Mesothelial cell of epicardium (in vitro differentiated cells): ENCODE results near the gene ABCF2. TPM values are rescaled to one million over a fixed set of nuclear protein-coding genes. Genes with fewer than 3 reads are reported as not detected.

Experiments
- DNase-seq, 2 experiments: peaks; one replicate each; pipeline ENCODE4 v3.0.0; 2021; ENCODE audit warnings: low spot score in 2 of 2; ENCODE audit not compliant: unreplicated experiment in 2 of 2
- H3K27ac Mint-ChIP-seq: 2 replicates; pipeline ENCODE4 v1.8.0; 2021; ENCODE audit warnings: mixed read lengths
- H3K27me3 Mint-ChIP-seq: 2 replicates; pipeline ENCODE4 v1.8.0; 2021; ENCODE audit warnings: low read depth, mixed read lengths
- H3K36me3 Mint-ChIP-seq: 2 replicates; pipeline ENCODE4 v1.8.0; 2021; ENCODE audit warnings: mixed read lengths
- H3K4me1 Mint-ChIP-seq: 2 replicates; pipeline ENCODE4 v1.8.0; 2021; ENCODE audit warnings: mixed read lengths
- H3K4me3 Mint-ChIP-seq: 2 replicates; pipeline ENCODE4 v1.8.0; 2021; ENCODE audit warnings: mild to moderate bottlenecking, moderate library complexity, mixed read lengths
- H3K9me3 Mint-ChIP-seq: 2 replicates; pipeline ENCODE4 v1.8.0; 2021; ENCODE audit warnings: mixed read lengths
- CTCF ChIP-seq: fragments of 200-600 bp; sonication (generic); IDR thresholded peaks from one replicate; pipeline ENCODE4 v1.5.0; 2021; ENCODE audit warnings: antibody characterized with exemption; ENCODE audit not compliant: unreplicated experiment
- total RNA-seq: library from RNA; stranded (reverse); gene quantifications from 3 replicates; pipeline ENCODE4 v1.2.1, GENCODE V29; 2021

ABCF2 gene
- total RNA-seq, 1 donor from 2014 or later: 46.2 TPM

- no peaks in the 10 kb centered on the region for H3K36me3 Mint-ChIP-seq
- no peak overlapping the region for H3K27ac Mint-ChIP-seq
- peaks cover 49% of the 10 kb centered on the region for H3K27me3 Mint-ChIP-seq
- no peak for TF ChIP-seq CTCF
- no peak overlapping the region for H3K4me3 Mint-ChIP-seq
- no peak for DNase-seq
- H3K4me1 Mint-ChIP-seq: peaks cover 9% of the 10 kb centered on the region
- no peaks in the 10 kb centered on the region for H3K9me3 Mint-ChIP-seq
Observed at GRCh38 chr7:151206914-151207313, 20.1 kb downstream of the ABCF2 start.

DNA sequence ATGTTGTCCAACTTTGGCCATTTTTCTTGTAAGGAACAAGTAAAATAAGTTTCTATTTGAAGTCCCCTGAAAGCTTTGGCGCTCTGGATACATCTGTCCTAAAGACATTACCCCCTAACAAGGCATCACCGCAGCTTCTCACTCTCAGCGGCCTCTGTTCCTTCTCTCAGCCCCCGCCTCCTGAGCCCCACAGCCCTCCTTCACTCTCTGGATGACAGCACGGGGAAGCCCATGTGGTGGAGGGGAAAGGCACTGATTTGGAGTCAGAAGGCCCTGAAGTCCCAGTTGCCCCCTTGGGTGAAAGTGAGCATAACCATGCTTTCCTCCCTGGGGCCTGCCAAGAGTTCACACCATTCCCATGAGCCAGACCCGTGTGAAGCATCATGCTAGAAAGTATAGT is 21.3 kb downstream of the ABCF2 start:
- Mint-ChIP-seq H3K36me3 (no peaks in the 10 kb centered on the region), H3K27ac (no peak overlapping the region), H3K27me3 (peaks cover 56% of the 10 kb centered on the region), H3K4me1 (peaks cover 9% of the 10 kb centered on the region), H3K4me3 (no peak overlapping the region), H3K9me3 (no peaks in the 10 kb centered on the region)
- TF ChIP-seq CTCF: no peak
- no peak for DNase-seq

DNA sequence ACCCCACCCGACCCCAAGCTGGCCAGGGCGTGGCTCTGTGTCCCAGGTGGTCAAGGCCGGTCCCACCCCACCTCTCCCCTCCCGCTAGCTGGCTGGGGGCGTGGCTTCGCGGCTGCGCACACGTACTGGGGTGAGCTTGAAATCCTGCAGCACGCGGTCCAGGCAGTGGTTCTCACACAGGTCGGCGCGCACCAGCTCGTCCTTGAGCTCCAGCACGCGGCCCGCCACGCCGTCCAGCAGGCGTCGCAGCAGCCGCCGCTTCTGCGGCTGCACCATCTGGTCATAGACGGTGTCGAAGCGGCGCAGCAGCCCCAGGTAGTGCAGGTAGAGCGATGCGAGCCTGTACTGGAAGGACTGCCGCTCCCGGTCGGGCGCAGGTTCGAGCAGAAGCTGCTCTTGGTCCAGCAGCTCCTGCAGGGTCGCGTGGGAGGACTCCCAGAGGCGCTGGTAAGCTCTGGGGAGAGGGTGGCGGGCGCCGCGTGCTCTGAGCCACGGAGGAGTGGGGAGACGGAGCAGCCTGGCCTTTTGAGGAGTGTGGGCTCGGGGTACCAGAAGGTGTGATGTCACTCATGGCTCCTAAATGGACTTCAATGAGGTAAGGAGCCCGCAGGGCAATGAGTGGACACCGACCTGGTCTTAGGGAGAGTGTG is 22.5 kb downstream of the ABCF2 start:
- no peak for DNase-seq
- TF ChIP-seq CTCF: no peak
- Mint-ChIP-seq H3K4me3 (no peak overlapping the region), H3K27ac (no peak overlapping the region), H3K36me3 (no peaks in the 10 kb centered on the region), H3K27me3 (peaks cover 55% of the 10 kb centered on the region), H3K4me1 (peaks cover 9% of the 10 kb centered on the region), H3K9me3 (no peaks in the 10 kb centered on the region)

- no peak for TF ChIP-seq CTCF
- DNase-seq: no peak
- Mint-ChIP-seq H3K27me3 (peaks cover 51% of the 10 kb centered on the region), H3K36me3 (no peaks in the 10 kb centered on the region), H3K4me1 (peaks cover 9% of the 10 kb centered on the region), H3K9me3 (no peaks in the 10 kb centered on the region), H3K4me3 (no peak overlapping the region), H3K27ac (no peak overlapping the region)
Observed at GRCh38 chr7:151202836-151203235, 24.2 kb downstream of the ABCF2 start.

DNA sequence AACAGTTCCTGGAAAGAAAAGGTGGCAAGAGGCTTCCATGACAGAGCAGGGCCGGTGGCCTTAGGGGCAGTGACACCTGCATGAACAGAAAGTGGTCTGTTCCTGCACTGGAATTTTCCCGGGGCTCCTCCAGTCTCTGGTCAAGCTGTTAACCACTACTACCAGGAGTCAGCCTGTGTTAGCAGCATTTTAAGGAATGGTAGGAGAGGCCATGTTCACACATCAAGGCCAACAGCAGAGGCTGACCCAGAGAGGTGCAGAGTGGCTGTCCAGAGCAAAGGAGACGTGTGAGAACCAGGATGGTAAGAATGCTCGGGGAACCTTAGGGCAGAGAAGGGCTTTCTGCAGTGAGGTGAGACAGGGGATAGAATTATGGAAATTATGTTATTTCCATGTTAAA is 25.3 kb downstream of the ABCF2 start:
- peaks cover 50% of the 10 kb centered on the region for H3K27me3 Mint-ChIP-seq
- no peak overlapping the region for H3K27ac Mint-ChIP-seq
- no peak overlapping the region for H3K4me3 Mint-ChIP-seq
- H3K4me1 Mint-ChIP-seq: peaks cover 2% of the 10 kb centered on the region
- no peaks in the 10 kb centered on the region for H3K36me3 Mint-ChIP-seq
- DNase-seq: no peak
- no peak for TF ChIP-seq CTCF
- no peaks in the 10 kb centered on the region for H3K9me3 Mint-ChIP-seq

DNA sequence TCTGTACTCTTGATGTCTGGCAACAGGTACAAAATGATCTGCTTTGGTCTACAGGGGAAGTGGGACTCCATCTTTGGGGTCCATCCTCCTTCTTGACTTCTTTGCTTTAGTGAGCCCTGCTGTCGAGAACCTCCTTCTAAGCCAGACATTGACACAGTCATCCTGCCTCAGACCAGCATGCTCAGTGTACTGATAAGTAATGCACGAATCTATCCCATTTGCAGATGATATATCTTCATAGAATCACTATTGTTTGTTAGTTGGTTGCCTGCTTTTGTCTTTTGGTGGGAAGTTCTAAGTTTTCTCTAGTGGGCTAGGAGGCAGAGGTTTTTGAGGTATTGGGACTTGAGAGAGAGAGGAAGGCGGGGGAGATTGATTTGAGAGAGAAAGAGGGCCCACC is 25.7 kb downstream of the ABCF2 start:
- H3K36me3 Mint-ChIP-seq: no peaks in the 10 kb centered on the region
- no peak overlapping the region for H3K4me3 Mint-ChIP-seq
- peaks cover 49% of the 10 kb centered on the region for H3K27me3 Mint-ChIP-seq
- no peak for DNase-seq
- TF ChIP-seq CTCF: no peak
- no peak overlapping the region for H3K27ac Mint-ChIP-seq
- no peaks in the 10 kb centered on the region for H3K4me1 Mint-ChIP-seq
- no peaks in the 10 kb centered on the region for H3K9me3 Mint-ChIP-seq
